Measurements from ENCODE around the gene AIFM1.

GRCh38 chrX:130173190-130173895, 7.7 kb upstream of the AIFM1 start:
- TF ChIP-seq EZH2phosphoT487 (IDR thresholded peaks at IDR 0.05; ENCODE audit: borderline replicate concordance, low read depth) (no peak), CTCF (IDR thresholded peaks at IDR 0.05) (no peak), RAD21 (IDR thresholded peaks at IDR 0.05; ENCODE audit: low read length) (no peak)
